ENCODE measurements around the gene ZNF493.
A peak's percentile ranks its signal among the peaks of the same experiment; 100 is the strongest.

Gene ZNF493

DNA sequence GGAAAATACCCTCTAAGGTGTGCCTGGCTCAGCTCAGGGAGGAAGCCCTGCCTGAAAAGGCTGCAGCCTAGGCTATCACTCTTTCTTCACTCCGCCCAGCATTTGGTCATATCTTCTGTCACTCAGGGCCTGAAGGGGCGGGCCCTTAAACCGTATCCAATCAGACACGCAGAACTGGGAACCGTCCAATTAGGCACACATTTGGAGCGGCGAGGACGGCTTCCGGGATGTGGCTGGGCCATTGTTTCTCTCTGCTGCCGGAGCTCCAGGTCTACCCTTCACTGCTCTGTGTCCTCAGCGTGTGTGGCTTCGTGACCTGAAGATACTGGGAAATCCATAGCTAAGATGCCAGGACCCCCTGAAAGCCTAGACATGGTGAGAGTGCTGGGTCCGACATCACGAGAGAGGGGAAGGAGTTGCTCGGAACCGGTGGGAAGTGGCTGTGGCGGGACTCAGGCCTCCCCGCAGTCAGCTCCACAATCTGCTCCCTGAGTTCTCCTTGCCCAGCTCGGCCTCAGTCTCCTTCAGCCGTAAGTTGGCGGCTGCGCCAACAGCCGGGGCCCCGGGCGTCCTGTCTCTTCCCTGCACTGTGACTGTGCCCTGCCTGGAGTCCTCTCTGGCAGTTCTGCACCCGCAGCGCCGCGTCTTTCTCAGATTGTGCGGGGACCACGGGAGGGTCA is at the start of gene ZNF493:
ZNF493 (plus strand) TSS at position 241 of the 680 bp plus-strand sequence; CDS start at position 346, 105 bp downstream.
- peak; percentile 87 for DNase-seq

DNA sequence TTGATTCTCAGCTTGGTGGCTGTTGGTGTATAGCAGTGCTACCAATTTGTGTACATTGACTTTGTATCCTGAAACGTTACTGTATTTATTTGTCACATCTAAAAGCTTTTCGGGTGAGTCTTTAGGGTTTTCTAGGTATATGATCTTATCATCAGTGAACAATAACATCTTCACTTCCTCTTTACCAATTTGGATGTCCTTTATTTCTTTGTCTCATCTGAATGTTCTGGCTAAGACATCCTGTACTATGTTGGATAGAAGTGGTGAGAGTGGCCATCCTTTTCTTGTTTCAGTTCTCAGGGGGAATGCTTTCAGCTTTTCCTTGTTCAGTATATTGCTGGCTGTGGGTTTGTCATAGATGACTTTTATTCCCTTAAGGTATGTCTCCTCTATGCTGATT is 44.1 kb upstream of the ZNF493 start:
- DNase-seq: no peak

DNA sequence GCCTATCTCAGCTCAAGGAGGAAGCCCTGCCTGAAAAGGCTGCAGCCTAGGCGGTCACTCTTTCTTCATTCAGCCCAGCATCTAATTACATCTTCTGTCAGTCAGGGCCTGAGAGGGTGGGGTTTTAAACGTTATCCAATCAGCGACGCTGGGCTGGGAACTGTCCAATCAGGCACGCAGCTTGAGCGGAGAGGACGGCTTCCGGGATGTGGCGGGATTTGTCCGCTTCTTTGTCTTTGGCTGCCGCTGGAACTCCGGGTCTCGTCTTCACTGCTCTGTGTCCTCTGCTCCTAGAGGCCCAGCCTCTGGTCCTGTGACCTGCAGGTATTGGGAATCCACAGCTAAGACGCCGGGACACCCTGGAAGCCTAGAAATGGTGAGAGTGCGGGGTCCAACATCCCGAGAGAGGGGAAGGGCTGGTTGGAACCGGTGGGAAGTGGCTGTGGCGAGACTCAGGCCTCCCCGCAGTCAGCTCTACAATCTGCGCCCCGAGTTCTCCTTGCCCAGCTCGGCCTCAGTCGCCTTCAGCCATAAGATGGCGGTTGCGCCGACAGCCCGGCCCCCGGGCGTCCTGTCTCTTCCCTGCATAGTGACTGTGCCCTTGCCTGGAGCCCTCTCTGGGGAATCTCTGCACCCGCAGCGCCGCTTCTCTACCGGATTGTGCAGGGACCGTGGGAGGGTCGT is 38.0 kb upstream of the ZNF493 start, which contains the start of gene ZNF738:
ZNF738 (plus strand) TSS at position 233 of the 684 bp plus-strand sequence; CDS start at position 374, 141 bp downstream.
- DNase-seq: peak; percentile 87

DNA sequence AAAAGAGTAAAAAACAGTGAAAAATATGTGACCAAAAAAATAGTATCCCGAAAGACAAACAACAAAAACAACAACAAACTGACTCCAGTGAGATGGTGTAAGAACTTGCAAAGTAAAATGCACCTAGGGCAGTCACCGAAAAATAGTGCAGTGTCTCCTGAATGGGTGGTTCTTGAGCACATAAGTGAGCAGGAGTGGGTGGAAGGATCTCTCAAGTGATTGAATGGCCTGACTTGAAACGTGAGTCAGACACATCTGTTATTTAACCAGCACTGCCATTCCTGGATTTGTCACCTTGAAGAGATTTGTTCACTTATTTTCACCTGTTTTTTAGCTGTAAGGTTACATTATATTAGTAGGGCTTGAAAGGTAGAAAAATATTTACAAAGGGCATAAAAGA is 34.6 kb upstream of the ZNF493 start:
- no peak for DNase-seq

DNA sequence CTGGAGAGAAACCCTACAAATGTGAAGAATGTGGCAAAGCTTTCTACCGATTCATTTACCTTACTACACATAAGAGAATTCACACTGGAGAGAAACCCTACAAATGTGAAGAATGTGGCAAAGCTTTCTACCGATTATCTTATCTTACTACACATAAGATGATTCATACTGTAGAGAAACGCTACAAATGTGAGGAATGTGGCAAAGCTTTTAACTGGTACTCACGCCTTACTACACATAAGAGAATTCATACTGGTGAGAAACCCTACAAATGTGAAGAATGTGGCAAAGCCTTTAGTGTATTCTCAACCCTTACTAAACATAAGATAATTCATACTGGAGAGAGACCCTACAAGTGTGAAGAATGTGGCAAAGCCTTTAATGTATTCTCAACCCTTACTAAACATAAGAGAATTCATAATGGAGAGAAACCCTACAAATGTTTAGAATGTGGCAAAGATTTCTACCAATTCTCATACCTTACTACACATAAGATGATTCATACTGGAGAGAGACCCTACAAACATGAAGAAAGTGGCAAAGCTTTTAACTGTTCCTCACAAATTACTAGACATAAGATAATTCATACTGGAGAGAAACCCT is 12.9 kb upstream of the ZNF493 start:
- DNase-seq: no peak

DNA sequence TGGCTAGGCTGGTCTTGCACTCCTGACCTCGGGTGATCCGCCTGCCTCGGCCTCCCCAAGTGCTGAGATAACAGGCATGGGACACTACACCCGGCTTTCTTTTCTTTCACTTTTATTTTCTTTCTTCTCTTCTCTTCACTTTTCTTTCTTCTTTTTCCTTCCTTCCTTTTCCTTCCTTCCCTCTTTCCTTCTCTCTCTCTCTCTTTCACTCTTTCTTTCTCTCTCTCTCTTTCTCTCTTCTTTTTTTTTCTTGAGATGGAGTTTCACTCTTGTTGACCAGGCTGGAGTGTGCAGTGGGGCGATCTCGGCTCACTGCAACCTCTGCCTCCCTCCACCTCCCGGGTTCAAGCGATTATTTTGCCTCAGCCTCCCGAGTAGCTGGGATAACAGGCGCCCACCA is 812 bp upstream of the ZNF493 start:
- no peak for DNase-seq

DNA sequence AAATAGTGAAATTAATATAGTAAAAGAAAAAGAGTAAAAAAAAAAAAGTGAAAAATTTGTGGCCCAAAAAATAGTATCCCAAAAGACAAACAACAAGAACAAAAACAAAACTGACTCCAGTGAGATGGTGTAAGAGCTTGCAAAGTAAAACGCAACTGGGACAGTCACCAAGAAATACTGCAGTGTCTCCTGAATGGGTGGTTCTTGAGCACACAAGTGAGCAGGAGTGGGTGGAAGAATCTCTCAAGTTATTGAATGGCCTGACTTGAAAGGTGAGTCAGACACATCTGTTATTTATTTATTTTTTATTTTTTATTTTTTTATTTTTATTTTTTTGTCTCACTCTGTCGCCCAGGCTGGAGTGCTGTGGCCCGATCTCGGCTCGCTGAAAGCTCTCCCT is 1.9 kb downstream of the ZNF493 start:
- no peak for DNase-seq

DNA sequence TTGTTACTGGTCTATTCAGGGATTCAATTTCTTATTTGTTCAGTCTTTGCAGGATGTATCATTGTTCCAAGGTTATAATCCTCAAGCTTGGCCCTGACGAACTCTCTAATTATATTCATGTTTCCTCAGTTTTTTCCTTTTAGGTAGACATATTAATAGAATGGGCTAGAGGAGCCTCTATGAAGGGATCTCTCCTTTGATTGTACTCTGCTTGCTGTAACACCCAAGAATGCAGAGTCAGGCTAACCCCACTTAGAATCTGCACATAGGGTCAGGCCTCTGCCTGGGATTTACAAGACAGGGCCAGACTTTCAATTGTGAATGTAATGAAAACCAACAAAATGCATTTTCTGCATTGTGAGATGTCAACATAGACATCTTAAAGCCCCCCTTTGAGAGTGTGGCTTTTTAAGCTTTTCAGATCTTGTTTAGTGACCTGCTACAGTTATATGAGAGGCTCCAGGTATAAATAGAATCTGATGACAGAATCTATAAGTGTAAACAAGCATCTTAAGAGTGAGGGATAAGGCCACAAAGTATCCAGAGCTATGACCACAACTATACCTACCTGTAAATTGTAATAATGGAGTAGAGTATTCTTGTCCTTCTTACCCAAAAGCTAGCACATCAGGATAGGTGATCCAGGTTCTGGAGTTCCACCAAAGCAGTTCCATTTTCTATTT is 5.5 kb downstream of the ZNF493 start:
- no peak for DNase-seq

DNA sequence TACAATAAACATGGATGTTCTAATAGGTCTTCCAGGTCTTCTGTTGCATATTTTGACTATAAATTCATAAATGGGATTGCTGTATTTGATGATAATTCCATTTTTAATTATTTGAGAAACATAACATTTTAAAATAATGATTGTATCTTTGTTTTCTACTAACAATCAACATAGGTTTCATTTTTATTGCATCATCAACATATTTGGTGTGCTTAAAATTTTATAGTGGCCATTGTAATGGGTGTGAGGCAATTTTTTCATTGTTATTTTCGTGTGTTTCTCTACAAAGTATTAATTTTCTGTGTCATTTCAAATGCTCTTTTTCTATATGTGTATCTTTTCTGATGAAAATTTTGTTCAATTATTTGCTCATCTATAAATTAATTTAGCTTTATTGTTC is 13.2 kb downstream of the ZNF493 start:
- no peak for DNase-seq

DNA sequence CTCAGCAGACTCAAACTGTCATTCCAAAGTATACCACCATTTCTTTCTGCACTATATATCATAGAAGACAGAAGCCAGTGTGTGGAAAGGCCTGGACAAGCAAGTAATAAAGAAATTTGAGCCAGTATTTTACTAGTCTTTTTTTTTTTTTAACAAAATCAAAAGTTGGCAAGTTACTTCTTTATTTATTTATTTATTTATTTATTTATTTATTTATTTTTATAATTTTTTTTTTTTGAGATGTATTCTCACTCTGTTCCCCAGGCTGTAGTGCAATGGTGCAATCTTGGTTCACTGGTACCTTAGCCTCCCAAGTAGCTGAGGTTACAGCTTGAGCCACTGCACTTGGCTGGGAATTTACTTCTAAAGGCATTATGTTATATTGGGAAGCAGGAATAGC is 25.3 kb downstream of the ZNF493 start:
- DNase-seq: no peak

DNA sequence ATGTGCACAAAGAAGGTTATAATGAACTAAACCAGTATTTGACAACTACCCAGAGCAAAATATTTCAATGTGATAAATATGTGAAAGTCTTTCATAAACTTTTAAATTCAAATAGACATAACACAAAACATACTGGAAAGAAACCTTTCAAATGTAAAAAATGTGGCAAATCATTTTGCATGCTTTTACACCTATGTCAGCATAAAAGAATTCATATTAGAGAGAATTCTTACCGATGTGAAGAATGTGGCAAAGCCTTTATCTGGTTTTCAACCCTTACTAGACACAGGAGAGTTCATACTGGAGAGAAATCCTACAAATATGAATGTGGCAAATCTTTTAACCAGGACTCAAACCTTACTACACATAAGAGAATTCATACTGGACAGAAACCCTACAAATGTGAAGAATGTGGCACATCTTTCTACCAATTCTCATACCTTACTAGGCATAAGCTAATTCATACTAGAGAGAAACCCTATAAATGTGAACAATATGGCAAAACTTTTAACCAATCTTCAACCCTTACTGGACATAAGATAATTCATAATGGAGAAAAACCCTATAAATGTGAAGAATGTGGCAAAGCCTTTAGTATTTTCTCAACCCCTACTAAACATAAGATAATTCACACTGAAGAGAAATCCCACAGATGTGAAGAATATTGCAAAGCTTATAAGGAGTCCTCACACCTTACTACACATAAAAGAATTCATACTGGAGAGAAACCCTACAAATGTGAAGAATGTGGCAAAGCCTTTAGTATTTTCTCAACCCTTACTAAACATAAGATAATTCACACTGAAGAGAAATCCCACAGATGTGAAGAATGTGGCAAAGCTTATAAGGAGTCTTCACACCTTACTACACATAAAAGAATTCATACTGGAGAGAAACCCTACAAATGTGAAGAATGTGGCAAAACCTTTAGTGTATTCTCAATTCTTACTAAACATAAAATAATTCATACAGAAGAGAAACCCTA is 26.4 kb downstream of the ZNF493 start:
- no peak for DNase-seq

DNA sequence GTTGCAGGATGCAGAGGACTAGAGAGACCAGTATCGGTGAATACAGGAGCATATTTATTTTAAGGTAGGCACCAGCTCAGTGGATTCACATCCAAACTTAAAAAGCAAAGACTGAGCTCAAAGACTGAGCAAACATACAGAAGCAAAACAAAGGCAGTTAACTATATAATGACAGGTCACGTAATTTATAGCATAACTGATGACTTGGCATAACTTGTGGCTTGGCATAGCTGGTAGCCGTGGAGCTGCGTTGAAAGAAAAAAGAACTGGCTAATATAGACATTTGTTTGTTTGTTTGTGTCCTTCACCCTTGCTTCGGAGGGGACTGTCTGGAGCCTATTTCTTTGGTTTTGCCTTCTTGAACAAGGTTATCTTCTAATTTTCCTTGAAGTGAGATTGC is 33.7 kb downstream of the ZNF493 start:
- no peak for DNase-seq

DNA sequence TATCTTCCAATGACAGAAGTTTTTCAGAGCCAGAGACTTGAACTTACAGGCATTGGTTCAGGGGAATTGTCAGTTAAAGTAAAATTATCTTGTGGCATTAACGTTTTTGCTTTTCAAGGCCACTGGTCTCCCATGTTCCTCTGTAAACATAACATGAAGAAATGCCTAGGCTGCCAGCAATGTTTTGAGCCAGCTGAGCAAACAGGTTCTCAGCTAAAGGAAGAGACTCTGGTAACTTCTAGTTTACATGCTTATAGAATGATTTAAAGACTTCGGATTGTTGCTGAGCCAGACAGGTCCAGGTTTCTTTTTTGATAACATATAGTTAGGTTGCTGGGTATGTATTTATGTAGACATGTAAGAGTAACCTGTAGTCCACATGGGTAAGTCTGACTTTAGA is 35.7 kb downstream of the ZNF493 start:
- no peak for DNase-seq

DNA sequence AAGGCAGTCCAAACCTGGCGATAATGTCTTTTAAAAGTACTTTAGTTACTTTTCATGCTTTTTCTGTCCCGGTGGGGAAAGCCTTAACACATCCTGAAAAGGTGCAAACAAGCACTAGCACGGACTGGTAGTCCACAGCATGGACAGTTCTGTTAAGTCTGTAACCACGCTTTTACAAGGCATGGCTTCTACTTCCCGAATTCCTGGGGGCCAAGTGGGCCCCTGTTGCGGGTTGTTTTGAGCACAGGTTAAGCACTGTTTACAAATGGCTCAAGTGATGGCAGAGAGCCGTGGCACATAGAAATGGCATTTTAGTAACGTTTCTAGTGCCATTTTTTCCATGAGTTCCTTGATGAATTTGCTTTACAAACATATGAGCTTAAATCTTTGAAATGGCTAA is 37.6 kb downstream of the ZNF493 start:
- DNase-seq: no peak

DNA sequence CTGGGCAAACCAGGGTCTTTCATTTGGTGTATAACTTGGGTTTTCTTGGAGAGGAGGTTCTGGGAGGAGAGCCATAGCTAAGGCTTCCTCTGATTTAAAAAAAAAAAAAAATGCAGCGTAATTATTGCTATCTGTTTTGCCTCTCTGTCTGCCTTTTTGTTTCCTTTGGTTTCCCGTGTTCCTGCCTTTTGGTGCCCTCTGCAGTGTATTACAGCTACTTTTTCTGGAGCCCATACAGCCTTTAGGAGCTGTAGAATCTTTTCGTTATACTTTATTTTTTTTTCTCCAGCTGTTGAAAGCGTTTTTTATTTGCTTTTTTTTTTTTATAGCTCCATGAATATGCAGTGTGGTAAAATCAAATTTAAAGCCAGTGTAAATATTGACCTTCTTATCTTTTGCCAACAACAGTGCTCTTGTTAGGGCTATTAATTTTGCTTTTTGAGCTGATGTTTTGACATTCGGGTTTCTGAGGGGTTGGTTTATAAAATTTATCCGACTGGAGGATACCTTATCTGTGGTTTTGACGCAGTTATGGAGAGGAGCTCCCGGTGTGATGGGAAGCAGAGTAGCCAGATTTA is 38.1 kb downstream of the ZNF493 start:
- DNase-seq: no peak

DNA sequence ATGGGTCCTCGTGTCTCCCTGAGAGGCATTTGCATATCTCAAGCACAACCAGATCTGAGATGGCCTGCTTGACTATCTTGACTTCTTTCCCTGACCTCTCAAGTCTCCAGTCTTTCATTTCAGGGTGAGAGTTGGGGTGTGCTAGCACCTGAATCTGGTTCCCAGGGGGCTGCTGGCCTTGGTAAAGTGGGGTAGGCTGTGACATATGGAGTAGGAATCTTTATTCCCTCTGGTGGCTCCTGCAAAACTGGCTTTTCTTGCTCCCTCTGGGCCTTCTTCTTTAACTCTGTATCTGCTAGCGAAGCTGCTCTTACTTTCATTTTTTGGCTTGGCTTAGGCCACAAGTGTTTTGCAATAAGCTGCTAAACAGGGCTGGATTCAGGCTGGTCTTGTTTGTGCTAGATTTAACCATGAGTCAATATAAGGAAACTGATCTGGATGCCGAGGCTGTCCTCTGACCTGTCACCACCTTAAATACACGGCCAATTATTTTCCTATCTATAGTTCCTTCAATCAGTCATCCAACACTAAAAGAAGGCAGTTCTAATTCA is 42.3 kb downstream of the ZNF493 start:
- DNase-seq: no peak

DNA sequence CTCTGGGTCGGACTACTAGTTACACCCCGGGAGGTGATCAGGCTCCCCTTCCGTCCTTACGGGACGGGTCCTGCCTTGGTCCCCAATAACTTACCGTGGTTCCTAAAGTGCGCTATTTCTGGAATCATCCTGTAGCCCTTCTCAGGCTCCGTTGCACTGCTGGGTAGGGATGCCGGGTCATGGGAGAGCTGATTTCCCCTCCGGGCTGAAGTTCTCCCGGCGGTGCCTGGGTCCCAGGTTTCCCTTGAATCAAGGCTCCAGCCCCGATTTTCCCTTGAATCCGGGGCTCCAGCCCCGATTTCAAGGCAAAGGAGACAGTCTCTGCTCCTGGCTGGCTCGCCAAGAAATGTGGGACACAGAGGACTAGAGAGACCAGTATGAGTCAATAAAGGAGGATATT is 43.4 kb downstream of the ZNF493 start:
- DNase-seq: no peak

DNA sequence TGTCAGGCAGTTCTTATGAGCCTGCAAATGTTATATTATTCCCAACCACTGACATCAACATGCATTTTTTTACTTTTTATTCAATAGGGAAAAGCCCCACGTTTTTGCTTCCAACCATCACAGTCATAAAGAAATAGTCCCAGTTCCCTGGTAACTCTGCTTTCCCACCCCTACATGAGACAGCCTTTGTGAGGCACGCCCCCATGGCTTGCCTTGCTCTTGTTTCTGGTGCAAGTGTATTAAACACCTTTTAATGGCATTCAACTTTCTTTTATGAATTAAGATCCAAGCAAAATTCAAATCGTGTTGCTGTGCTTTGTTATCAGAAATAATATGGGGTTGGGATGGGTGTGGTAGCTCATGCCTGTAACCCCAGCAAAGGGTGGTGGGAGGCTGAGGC is 54.3 kb downstream of the ZNF493 start:
- DNase-seq: no peak

DNA sequence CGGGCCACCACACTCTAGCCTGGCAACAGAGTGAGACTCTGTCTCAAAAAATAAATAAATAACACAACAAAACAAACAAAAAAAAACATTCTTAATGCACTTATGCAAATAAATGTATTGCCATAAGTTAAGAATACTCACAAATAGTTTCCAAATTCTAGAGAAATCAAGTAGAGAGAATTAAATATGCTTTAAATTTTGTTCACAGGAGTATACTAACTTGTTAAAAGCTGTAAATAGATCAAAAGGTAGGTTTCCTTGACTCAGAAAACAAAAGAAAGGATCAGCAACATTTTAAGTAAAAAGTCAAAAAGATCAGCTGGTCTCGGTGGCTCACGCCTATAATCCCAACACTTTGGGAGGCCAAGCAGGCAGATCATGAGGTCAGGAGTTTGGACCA is 58.0 kb downstream of the ZNF493 start:
- no peak for DNase-seq

DNA sequence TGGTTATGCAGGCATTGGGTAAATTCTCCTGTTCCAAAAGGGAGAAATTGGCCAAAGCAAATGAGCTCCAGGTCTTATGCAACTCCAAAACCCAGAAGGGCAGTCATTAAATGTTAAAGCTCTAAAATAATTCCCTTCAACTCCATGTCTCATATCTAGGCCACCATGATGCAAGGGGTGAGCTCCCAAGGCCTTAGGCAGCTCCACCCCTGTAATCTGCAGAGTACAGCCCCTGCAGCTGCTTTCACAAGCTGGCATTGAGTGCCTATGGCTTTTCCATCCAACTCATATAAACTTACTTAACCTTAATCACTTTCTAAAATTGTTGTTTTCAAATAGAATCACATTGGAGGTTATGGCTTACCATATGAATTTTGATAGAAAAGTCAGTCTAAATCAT is 63.8 kb downstream of the ZNF493 start:
- no peak for DNase-seq

DNA sequence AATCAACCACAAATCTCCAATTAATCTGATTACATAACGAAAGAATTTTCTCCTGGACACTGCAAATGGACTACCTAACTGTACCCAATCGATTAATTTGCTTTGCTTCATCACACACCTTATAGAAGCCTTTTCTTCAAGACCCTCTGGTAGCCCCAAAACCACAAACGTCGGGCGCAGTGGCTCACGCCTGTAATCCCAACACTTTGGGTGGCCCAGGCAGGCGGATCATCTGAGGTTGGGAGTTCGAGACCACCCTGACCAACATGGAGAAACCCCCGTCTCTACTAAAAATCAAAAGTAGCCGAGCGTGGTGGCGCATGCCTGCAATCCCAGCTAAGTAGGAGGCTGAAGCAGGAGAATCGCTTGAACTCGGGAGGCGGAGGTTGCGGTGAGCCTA is 65.6 kb downstream of the ZNF493 start:
- DNase-seq: no peak

All from activated CD8-positive, alpha-beta memory T cell treated with anti-CD3 and anti-CD28 coated beads, Interleukin-2, amount 50 U/mL, for 48 hours (primary cell).